PC-9 (cell line): ENCODE data around the gene FHIP2A.

Source experiments
- CTCF ChIP-seq: fragments of 200-600 bp; sonication (generic); conservative IDR thresholded peaks from 2 replicates; pipeline ENCODE4 v1.6.1; 2017; ENCODE audit warnings: mixed run types, antibody characterized with exemption, mild to moderate bottlenecking, moderate library complexity
- EZH2 ChIP-seq: fragments of 200-600 bp; sonication (generic); IDR thresholded peaks from 2 replicates; pipeline ENCODE4 v1.8.0; 2017; ENCODE audit warnings: antibody characterized with exemption, low read depth

DNA sequence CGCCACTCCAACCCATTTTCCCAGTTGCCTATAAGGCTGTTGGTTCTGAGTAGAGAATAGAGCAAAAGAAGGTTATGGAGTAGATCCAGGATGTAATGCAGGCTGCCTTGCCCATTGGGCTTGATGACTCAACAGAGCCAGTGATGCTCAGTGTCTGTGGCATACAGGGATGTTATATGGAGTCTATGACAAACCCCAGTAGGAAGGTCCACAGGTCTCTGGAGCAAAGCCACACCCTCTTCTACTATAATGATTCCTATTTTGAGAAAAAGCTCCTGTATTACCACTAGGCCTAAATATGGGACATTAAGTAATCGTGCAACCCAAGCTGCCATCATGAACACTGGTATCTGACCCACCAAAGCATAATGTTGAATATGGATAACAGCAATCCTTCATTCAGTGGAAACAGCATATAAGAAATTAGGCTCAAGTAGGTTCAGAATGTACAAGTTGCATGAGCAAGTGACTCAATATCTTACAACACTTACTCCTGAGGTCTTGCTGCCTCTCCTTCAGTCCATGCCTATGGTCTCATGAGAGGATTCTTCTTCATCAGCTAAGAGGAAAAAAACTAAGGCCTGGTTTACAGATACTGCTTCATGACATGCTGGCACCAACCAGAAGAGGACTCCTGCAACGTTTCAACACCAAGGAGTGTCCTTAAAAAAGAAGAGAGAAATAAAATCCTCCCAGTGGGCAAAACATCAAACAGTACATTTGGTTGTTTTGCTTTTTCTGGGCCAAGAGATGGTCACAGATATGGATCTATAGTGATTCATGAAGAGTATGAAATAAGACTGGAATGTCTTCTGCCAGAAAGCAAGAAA is 14.8 kb upstream of the FHIP2A start:
- TF ChIP-seq EZH2, result no peak
- no peak for TF ChIP-seq CTCF
